ENCODE data around the gene SLC12A6.

Gene SLC12A6

DNA sequence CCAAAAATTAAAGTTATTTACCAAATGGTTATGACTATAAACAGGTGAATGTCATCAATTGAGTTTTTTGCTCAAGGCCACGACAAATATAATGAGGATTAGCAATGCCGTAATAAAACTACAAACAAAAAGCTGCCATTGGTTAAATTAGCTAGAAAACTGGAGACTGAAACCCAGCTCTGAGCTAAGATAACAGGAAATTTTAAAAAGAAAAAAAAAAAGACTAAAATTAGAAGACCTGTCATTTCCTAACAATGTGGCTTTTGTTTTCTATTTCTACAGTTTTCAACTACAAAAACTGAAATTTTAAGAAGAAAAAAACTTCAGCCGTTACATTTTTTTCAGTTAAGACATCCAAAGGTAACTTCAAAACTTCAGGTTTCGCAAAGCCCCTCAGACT, 9.7 kb downstream of the SLC12A6 start:
- no peak for DNase-seq

DNA sequence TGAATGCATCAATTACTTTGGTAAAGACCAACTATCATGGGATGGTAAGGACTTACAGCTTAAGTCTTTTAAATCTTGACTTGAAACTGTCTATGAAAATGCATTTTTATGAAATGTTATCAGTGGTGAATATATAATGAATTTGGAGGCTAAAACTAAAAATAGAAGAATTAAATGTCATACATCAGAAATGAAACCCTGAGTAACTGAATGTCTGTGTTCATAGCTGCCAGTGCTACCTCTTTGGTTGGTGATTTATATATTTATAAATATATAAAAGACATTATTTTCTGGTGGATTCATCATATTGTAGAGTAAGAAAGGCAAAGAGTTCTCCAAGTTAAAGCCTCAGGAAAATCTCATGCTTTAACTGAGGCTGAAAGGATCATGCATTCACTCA, 12.2 kb downstream of the SLC12A6 start:
- no peak for DNase-seq

DNA sequence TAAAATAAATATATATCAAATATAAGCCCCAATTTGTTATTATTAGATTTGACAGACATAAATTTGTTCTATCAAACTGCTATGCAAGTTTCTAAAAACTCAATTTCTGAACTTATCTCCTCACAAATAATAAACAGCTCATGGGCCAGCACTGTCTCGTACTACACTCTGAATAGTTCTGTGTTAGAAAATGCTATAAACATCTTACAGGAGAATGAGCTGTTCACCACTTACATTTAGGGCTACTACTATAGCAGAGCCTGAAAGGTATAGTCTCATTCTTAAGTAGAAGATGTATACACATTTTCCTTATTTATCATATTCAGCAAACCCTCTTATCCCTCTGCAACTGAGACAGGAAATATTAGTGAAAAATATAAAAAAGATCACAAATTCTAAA, 12.6 kb downstream of the SLC12A6 start:
- no peak for DNase-seq

DNA sequence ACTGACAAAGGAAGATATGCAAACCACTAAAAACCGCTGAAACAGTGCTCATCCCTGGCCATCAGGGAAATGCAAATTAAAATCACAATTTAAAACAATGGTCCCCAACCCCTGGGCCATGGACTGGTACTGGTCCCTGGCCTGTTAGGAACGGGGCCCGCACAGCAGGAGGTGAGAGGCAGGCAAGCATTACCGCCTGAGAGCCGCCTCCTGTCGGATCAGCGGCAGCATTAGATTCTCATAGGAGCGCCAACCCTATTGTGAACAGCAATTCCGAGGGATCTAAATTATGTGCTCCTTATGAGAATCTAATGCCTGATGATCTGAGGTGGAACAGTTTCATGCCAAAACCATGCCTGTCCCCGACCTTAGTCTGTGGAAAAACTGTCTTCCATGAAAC, 14.4 kb downstream of the SLC12A6 start:
- DNase-seq, result no peak

DNA sequence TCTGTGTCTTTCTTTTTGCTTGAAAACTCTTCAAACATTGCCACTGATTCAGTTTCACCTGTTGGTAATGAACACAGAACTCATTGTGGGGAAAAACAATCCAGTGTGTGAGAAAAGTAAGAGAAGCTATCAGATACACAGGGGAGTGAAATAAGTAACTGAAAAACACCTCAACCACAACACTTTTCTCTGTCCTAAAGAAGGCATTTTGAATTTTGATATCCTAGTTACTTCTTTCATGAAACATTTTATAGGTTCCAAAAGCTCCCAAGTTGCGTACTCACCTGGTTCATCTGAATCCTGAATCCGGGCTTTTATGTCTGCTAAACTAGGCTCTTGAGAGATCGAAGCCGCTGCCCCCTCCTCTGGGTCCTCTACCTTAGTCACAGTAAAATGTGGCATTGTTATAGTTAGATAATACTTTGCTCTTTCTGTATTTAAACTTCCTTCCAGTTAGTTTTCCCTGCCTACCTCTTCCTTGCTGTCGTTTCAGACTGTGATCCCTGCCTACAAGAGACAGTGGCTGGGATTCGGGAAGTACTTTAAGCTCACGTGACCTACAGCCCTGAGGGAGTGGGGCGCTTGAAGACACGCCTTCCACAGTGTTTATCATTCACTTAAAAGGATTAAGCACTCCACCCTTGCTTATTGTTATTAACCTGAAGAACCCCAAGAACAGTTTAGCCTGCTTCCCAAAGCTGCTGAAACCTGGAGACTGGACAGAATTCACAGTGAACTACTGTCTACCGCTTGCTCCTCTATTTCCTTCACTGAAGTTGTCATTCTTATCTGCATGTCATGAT, 19.1 kb downstream of the SLC12A6 start:
- DNase-seq, result no peak

DNA sequence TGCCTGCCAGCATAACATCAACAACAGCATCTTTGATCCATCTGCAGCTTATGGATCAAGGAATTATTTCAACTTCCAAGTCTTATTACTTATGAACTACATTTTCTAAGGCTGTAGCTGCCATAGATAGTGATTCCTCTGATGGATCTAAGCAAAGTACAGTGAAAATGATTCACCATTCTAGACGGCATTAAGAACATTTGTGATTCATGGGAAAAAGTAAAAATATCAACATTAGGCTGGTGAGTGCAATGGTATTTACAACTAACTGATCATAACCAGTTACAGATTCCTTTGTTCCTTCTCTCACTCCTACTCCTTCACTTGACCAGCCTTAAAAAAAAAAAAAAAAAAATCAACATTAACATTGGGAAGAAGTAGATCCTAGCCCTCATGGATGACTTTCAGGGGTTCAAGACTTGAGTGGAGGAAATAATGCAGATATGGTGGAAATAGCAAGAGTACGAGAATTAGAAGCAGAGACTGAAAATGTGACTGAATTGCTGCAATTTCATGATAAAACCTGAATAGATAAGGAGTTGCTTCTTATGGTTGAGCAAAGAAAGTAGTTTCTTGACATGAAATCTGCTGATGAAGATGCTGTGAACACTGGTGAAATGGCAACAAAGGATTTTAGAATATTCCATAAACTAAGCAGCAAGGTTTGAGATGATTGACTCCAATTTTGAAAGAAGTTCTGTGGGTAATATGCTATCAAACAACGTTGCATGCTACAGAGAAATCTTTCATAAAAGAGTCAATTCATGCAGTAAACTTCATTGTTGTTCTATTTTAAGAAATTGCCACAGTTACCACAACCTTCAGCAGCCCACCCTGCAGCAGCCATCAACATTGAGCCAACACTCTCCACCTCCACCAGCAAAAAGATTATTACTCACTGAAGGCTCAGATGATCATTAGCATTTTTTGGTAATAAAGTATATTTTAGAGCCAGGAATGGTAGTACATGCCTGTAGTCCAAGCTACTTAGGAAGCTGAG, 22.8 kb downstream of the SLC12A6 start:
- DNase-seq, result no peak

DNA sequence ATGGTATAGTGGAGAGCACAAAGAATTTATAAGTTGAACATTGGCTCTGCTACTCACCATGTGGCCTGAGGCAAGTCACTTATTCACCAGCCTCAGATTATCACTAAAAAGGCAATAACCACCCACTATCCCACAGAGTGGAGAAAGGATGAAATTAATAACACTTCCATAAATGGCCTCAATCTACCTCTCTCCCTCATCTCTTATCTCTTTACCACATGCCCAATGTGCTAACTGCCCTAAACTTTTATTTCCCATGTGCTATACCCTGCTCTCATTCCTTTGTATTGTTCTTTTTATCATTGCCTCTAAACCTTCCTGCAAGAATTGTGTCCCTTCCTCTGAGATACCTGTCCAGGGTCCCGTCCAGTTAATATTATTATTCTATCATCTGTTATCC, 26.0 kb downstream of the SLC12A6 start:
- no peak for DNase-seq

DNA sequence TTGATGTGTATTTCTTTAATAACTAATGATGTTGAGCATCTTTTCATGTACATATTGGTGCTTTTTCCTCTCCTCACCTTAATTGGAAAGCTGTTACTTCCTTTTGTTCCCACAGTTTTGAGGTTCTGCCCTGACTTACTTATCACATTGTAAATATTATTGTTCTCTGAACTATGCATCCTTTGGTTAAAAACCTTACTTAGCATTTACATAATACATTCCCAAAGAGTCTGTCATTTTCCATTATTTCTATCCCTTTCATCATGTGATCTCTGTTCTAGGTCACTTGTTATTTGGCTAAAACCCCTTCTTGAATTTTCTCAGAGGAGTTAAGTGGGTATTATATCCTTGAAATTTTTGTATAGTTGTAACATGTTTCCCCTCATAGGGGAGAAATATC, 33.0 kb downstream of the SLC12A6 start:
- DNase-seq, result no peak

DNA sequence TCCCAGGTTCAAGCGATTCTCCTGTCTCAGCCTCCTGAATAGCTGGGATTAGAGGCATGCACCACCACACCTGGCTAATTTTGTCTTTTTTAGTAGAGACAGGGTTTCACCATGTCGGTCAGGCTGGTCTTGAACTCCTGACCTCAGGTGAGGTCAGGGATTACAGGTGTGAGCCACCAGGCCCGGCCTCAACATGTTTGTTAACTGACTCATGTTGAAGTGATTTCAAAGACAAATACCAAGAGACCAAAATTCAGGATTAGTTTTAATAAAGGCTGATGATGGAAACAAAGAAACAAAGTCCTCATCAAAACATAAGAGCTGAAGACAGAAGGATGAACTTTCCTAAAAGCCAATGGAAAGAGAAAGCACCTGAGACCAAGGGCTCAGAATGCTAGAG, 36.5 kb downstream of the SLC12A6 start:
- DNase-seq, result no peak

DNA sequence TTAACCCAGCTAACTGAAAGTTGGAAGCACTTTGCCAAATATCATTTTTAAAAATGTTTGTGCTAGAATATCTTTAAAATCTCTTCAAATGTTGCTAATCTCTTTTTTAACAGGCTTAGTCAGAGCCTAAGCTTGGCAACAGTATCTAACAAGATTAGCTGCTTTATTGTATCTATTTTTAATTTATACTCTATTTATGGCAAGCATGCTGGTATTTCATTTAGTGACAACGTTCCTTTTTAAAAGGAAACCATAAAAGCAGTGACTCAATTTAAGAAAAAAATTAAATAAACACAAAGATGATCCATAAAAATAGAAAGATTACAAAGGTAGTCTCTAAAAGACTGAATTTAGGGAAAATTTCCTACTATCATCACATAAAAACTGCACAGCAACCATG, 40.5 kb downstream of the SLC12A6 start:
- no peak for DNase-seq

DNA sequence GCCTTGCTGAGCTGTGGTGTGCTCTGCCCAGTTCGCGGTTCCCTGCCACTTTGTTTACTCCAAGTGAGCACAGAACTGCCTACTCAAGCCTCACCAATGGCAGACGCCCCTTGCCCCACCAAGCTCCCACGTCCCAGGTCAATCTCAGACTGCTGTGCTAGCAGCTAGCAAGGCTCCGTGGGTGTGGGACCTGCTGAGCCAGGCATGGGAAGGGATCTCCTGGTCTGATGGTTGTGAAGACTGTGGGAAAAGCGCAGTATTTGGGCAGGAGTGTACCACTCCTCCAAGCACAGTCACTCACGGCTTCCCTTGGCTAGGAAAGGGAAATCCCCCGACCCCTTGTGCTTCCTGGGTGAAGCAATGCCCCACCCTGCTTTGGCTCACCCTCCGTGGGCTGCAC, 45.0 kb downstream of the SLC12A6 start:
- no peak for DNase-seq

DNA sequence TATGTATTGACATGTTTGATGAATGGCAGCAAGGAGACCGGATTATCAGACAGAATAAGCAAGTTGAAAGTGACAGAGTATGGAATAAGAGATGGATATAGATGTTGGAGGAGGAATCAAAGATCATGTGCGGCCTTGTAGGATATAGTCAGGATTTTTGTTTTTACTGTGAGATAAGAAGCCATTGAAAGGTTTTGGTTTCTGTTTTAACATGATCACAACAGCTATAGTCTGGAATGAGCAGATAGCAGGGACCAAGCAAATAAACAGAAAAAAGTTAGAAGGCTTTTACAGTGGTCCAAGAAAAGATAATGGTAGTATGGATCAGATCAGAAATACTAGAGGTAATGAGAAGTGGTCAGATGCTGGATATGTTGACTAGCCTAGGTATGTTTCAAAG, 52.6 kb downstream of the SLC12A6 start:
- DNase-seq, result no peak

DNA sequence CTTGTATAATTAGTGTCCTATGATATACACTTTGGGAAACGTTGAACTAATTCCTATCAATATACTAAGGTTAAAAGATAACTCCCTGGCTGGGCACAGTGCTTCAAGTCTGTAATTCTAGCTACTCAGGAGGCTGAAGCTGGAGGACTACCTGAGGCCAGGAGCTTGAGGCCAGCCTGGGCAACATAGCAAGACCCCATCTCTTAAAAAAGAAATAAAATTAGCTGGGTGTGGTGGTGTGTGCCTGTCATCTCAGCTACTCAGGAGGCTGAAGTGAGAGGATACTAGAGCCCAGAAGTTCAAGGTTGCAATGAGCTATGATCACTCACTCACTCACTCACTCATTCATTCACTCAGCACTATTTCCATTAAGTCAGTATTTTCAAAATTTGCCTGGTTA, 55.2 kb downstream of the SLC12A6 start:
- DNase-seq, result no peak

DNA sequence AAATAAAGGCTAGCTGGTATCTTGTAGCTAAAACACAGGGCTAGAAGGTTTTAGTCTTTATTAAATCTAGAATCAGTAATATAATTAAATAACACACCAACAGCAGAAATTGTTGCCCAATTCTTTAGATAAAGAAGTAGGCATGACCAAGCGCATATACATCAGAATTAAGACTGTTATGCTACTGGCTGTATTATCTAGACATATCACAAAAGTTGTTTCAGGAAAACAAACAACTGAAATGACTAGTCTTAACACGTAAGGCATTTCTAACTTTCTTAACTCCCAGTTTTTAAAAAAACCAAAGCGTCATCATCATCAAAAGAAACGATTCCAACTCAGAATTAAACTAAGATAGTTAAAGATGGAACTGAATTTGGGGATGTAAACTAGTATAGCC, 57.4 kb downstream of the SLC12A6 start:
- DNase-seq, result no peak

DNA sequence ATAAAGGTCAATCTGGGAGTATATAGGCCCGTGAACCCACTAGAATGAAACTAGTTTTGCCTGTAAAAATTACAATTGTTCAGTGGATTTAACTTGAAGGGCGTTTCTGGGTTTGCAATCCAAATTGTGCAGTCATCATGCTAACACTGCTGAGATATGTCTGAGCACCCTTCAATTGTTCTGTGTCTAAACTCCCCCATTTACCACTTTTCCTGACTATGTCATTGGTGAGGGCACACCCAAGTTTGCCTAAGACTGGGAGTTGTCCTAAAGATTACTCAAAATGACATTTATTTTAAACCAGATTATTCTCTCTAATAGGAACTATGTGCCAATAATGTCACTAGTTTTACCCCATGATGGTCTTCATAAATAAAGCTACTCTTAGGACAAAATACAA, 58.2 kb downstream of the SLC12A6 start:
- no peak for DNase-seq

DNA sequence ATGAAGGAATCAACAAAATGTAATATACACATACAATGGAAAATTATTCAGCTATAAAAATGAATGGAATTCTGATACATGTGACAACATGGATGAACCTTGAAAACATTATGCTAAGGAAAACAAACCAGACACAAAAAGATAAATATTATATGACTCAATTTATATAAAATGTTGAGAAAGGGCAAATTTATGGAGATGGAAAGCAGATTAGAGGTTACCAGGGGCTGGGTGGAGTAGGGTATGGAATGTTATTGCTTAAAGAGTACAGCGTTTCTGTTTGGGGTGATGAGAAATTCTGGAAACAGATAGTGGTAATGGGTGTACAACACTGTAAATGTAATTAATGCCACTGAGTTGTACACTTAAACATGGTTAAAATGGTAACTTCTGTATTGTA, 61.9 kb downstream of the SLC12A6 start:
- DNase-seq, result no peak

DNA sequence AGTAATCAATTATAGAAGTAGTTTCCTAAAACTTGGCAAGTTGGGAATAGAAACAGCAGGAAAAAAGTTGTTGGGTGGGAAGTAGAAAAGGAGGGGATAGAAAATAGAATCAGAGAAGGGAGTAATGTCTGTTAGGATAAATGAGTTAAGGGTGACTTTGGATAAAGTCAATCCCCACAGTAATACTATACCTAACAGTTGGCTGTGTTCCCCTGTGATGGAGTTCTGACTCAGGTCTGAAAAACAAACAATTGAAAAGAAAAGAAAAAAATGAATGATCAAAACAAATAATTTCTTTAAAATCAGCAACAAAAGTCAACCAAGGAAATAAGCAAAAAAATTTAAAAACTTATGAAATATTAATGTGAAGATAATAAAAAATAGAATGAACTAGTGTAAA, 62.4 kb downstream of the SLC12A6 start:
- DNase-seq, result no peak

DNA sequence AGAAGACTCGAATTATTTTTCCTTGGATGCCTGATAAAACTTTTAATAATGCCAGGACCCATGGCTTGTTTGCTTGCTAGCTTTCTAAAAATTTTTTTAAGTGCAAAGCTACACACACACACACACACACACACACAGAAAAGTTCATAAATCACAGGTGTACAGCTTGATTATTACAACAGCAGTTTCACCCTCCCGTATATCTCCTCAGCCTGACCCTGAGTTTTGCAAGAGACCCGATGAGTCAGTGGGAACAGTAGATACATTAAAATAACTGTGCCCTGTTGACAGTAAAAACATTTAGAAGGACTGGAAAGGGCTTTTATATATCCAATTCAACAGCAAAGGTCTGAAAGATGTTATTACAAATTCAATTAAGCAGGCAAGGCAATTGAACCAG, 66.1 kb downstream of the SLC12A6 start:
- DNase-seq, result no peak

DNA sequence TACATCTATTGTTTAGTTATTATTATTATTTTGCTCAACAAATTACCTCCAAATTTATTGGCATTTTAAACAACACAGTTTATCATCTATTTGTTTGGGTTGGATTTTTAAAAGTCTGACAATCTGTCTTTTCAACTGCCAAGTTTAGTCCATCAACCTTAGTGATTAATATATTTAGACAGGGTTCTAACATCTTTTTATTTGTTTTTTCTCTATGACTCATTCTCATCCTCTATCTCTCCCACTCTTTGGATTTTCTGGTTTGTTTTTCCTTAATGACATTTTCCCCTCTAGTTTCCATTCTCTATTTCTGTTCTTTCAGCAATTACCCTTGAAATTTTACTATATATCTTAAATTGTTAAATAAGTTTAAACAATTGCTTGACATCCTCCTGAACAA, 70.8 kb downstream of the SLC12A6 start:
- no peak for DNase-seq

DNA sequence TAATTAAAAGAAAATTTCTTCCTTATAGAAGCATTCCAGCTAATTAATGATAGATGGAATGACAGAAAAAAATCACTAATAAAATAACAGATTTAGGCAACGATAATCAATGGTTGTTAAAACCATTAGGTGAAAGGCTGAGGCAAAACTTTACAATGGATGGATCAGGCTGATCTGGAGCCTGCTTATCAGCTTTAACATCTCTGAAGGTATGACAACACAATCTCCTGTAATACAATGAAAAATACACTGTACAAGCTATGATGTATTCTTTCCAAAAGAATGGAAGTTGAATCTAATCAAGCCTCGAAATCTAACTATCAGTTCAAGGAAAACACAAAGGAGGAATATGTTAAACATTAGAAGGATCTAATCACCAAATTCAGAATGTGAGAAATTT, 73.5 kb downstream of the SLC12A6 start:
- DNase-seq, result no peak

DNA sequence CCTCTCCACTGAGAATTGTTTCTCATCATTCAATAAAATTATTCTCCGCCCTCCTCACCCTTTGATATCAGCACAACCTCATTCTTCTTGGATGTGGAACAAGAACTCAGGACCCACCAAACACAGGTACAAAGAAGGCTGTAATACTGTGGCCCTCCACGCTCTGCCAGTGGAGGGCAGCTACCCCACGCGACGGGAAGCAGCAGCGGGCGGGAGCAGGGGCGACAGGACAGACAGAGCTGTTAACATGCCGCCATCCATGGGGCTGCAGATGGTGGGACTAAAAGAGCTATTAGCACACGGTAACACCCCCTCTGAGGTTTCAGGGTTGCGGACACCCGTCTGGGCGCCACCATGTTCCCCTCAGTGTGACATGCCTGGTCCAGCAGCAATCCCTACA, 75.2 kb downstream of the SLC12A6 start:
- no peak for DNase-seq

DNA sequence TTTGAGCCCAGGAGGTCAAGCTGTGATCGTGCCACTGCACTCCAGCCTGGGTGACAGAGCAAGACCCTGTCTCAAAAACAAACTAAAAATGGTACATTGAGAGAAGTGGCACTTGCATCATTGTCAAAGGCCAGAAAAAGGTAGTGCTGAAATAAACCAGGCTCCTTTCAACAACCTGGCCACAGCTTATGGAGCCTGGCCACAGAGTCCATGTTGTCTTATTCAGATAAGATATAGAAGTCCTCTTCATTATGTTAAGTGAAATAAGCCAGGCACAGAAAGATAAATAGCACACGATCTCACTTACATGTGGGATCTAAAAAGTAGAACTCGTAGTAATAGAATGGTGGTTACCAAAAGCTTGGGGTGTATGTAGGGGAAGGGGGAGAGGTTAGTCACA, 78.0 kb downstream of the SLC12A6 start:
- DNase-seq, result no peak

DNA sequence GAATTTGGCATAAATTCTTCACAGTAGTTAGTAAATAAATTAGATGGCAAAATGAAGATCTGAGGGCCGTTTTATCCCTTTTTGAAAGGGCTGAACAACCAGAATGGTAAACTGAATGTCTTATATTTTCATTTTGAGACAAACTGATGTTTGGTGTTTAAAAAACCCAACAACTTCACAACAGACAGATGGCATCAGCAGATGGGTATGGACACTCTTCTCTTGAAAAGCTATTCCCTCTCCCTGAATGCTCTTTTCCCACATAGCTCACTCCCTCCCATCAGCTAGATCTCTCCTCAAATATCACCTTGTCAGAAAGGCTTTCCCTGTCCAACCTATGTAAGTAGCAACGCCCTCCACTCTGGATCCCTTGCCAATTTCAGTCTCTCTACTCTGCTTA, 79.4 kb downstream of the SLC12A6 start:
- DNase-seq, result no peak

DNA sequence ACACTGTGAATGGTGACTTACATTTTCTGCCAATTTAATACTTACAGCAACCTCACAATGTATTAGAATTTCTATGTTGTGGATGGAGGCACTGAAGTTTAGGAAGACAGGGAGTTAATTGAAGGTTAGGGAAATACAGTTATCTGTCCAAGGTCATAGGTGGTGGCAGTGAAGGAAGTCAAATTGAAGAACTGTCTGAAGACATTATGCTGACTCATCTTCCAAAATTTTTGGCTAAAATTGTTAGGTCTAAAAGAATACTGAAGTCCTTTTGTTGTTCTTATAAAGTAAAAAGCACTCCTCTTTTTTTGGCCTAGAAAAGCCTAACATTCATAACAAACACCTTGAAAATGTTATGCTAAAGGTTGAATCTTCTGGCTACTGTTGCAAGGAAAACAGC, 85.0 kb downstream of the SLC12A6 start:
- no peak for DNase-seq

Measured in right forelimb (tissue), 1 donor.